ENCODE measurements around the gene RNF144A.

Gene RNF144A

GRCh38 chr2:6909431-6910385 is 7.5 kb upstream of the RNF144A start:
- DNase-seq: no peak

- DNase-seq: no peak
Observed at GRCh38 chr2:6911721-6912120, 5.5 kb upstream of the RNF144A start.

- no peak for DNase-seq
Observed at GRCh38 chr2:6913415-6914157, 3.6 kb upstream of the RNF144A start.

- no peak for DNase-seq
Observed at GRCh38 chr2:6914828-6915227, 2.4 kb upstream of the RNF144A start.

- DNase-seq: no peak
Observed at GRCh38 chr2:6915399-6915798, 1.8 kb upstream of the RNF144A start.

GRCh38 chr2:6916224-6916623 is 988 bp upstream of the RNF144A start:
- no peak for DNase-seq

GRCh38 chr2:6916736-6917070 is 509 bp upstream of the RNF144A start:
- no peak for DNase-seq

- no peak for DNase-seq
Observed at GRCh38 chr2:6917761-6918421, 679 bp downstream of the RNF144A start.

- DNase-seq: no peak
Observed at GRCh38 chr2:6919901-6920742, 2.9 kb downstream of the RNF144A start.

- DNase-seq: no peak
Observed at GRCh38 chr2:6920743-6921064, 3.5 kb downstream of the RNF144A start.

GRCh38 chr2:6921321-6921922 is 4.2 kb downstream of the RNF144A start:
- no peak for DNase-seq

GRCh38 chr2:6922201-6922656 is 5.0 kb downstream of the RNF144A start:
- DNase-seq: no peak

- DNase-seq: no peak
Observed at GRCh38 chr2:6923319-6923718, 6.1 kb downstream of the RNF144A start.

- DNase-seq: no peak
Observed at GRCh38 chr2:6924101-6924923, 7.1 kb downstream of the RNF144A start.

GRCh38 chr2:6924924-6925409 is 7.8 kb downstream of the RNF144A start:
- DNase-seq: no peak

GRCh38 chr2:6926071-6926732 is 9.0 kb downstream of the RNF144A start:
- no peak for DNase-seq

GRCh38 chr2:6927186-6927585 is 10.0 kb downstream of the RNF144A start:
- DNase-seq: no peak

GRCh38 chr2:6927753-6928152 is 10.5 kb downstream of the RNF144A start:
- DNase-seq: no peak

- no peak for DNase-seq
Observed at GRCh38 chr2:6928452-6928851, 11.2 kb downstream of the RNF144A start.

- DNase-seq: no peak
Observed at GRCh38 chr2:6929196-6929819, 12.1 kb downstream of the RNF144A start.

Data from T1000 (cell line).